ENCODE data around the gene PPP1R36. TPM values are rescaled to one million over a fixed set of nuclear protein-coding genes. Genes with fewer than 3 reads are reported as not detected.
"Not testable (repeated sequence)": the region's sequence is repeated elsewhere in the genome, so short reads cannot be mapped to it uniquely, and the experiment has no call there.

Gene PPP1R36
- total RNA-seq, 1 donor from 2014 or later: 0.82 TPM

DNA sequence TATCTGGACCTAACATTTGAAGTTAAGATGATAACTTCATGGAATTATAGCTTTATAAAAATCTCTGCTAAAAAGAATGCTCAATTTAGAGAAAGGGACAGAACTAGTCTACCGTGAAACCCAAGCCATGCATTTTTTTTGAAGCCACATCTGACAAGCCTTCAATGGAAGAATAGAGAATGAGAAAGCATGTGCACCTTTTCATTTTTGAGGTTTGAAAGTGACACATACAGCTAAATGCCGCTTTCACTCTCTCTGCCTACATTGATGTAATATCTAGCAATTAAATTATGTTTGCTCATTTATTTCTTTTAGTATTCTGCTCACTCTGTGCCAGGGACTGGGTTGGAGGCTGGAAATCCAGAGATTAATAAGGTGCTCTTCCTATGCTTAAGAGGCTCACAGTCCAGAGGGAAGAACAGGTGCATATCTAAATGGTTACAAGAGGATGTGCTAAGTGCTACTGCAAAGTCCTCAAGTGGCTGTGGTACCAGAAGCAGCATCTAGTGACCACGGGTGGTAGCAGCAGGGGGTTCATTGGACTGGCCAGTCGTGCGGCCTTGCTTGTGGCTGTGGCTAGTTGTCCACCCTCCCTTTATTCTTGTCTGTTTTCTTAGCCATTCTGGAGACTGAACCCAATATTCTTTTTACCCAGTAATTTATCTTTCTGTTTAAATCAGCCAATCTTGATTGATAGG lies 60.4 kb downstream of the PPP1R36 start:
- no peak for FAIRE-seq
- no peak for DNase-seq (ENCODE audit: low spot score in 2 of 2)

DNA sequence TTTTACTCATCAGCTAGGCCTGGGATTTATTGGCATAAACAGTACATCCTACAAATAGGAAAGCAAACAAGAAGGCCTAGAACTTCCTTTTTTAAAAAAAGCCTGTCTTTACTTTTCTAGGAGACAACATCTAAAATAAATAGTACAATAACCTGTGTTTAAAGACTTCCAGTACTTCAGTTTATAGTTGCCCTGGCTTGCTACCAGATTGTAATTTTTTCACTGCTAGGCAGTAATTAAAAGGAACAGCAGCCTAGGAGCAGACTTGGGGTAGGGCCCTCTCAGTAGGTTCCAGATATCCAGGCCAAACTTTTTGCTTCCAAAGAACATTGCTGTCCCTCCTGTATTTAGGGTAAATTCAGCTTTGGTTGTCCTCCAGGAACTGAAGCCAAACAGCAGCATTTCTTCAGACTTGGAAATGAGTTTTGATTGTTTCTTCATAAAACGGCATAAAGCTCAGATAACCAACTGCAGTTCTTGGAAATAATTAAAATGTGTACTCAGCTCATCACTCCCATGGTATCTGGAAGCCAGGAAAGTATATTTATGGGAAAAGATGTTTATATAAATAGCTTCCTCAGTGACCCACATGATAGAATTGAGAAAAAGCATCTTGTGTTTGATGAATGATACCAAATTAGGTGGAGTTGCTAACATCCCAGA lies 61.7 kb downstream of the PPP1R36 start:
- no peak for DNase-seq (ENCODE audit: low spot score in 2 of 2)
- FAIRE-seq: no peak

DNA sequence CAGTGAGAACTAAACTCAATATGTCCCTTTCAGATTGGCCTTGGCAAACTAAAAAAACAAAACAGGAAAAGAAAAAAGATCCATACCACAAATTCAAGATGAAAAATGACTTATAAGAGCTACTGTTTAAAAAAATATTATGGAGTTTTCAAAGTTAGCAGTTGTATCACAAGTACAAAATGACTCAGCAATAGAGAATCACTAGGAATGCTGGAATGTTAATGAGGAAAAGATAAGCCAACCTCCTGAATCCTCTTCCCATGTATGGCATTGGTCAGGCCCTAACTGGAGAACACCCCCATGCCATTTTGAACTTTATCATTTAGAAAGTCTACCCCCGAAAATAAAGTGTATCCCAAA lies 62.2 kb downstream of the PPP1R36 start:
- FAIRE-seq (no peak), DNase-seq (ENCODE audit: low spot score in 2 of 2) (no peak)

DNA sequence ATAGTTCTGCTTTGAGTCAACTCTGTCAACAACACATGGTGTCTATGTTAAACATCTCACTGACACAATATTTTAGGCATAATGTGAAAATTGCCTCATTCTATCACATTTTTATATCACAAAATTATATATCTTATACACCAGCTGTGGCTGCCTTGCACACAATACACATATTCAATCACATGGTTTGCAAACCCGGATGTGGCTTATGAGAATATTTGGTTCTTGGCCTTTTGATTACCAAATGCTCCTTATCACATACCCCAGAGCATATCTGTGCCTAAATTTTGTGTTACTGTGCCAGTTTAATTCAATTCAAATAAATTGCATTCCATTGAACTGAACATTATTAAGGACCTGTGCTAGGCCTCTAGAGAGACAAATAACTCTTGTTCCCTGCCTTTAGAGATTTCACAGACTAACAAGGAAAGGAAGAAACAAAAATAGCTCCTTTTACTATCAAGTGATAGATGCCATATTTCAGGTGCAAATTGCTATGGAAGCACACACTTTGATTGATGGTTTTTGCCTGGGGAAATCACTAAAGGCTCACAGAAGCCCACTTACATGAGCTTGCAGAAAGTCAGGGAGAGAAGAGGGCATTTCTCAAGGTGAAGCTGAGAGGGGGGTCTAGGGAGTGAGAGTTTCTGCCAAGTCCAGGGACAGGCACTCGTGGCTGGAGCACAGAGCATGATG lies 63.4 kb downstream of the PPP1R36 start:
- FAIRE-seq: no peak
- DNase-seq (ENCODE audit: low spot score in 2 of 2): no peak

DNA sequence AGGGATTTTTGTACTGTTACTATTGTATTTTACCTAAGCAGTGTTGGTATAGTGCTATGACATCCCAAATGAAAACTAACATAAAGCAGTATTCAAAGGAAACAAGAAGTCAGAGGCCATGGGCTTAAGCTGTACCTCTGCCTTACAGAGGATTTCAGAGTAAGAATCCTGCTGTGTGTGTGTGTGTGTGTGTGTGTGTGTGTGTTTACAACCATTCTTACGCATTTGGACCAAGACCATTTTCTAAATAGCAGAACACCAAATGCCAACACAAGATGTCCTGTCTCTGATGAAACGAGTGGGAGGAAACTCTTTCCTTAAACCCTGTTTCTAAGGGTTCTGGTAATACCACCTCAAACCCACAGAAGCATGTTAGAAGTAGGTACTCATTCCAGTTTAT lies 64.4 kb downstream of the PPP1R36 start:
- DNase-seq (ENCODE audit: low spot score in 2 of 2) (no peak), FAIRE-seq (no peak)

DNA sequence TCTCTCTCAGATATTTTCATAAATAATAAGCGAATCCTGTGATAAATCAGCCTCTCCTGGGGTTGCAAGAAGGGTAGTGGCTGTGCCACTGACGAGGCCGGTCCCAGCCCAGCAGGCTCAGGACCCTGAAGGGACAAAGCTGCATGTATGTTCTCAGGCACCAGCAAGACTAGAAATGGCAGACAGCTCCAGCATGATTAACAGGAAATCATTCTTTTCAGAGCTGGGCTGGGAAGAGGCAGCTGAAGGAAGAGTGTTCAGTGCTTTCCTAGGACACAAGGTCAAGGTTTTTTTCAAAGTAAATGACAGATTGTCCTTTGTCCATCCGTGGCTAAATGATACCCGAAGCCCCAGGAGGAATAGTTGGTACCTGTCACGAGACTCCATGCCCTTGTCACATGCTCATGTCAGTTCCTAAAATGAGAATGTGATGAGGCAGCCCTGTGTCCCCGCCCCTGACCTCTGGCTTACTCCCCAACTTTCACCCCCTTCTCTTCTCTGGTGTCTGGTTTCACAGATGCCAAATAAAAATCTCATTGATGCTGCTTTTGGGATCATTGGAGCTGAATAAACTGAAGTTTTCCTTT lies 65.1 kb downstream of the PPP1R36 start:
- no peak for DNase-seq (ENCODE audit: low spot score in 2 of 2)
- FAIRE-seq: no peak

DNA sequence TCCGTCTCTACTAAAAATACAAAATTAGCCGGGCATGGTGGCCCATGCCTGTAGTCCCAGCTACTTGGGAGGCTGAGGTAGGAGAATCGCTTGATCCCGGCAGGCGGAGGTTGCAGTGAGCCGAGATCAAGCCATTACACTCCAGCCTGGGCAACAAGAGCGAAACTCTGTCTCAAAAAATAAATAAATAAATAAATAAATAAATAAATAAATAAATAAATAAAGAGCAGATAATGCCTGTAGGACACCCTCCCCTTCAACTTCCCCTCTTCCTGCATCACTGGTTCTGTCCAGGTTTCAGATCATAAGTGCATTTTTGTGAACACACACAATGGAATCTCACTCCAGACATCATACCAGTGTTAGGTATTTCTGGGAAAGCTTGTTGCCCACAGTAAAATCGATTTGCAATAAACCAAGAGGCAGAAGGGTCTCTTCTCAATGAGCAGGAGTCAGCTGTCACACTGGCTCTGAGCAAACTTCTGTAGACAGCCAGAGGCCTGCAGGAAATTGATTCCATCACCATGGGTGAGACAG lies 68.2 kb downstream of the PPP1R36 start:
- not testable (repeated sequence) for FAIRE-seq; DNase-seq (ENCODE audit: low spot score in 2 of 2)

DNA sequence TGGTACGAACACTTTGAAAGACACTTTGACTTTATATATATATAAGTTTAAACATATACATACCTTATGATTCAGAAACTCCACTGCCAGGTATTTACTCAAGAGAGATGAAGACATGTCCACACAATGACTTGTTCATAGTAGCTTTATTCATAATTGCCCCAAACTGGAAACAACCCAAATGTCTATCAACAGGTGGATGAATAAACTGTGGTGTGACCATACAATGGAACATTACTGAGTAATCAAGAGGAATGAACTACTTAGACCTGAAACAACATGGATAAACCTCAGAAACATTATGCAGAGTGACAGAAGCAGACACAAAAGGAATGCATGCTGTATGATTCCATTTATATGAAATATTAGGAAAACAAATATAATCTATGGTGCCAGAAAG lies 71.1 kb downstream of the PPP1R36 start:
- FAIRE-seq: no peak

DNA sequence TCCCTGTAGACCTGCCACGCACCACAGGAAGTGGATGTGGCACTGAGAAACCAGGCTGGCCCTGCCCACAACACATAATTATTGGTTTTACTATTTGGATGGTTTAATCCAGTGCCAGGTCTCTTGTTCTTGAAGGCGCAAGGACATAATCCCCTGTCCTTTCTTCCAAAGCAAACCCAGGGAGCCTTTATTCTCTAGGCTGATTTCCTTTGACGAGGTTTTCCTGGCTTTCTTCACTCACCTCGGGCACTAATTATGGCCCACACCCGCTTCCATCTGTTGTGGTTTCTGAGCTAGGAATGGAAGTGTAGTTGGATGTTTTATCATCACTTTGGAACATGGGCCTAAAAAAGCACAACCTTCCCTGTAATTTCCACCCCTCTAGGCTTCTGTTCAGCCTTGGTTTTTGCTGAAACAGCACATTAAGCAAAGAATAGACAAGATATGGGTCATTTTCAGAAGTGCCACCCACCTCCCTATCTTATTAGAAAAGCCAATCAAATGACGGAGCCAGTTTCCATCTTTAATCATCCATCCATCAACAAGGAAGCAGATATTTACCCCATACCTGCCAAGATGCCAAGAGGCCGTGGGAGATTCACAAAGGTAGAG lies 73.9 kb downstream of the PPP1R36 start:
- FAIRE-seq (no peak), DNase-seq (ENCODE audit: low spot score in 2 of 2) (no peak)

More for the DNA sequence above, 71.1 kb downstream of the PPP1R36 start:
- DNase-seq (ENCODE audit: low spot score in 2 of 2): no peak

DNA sequence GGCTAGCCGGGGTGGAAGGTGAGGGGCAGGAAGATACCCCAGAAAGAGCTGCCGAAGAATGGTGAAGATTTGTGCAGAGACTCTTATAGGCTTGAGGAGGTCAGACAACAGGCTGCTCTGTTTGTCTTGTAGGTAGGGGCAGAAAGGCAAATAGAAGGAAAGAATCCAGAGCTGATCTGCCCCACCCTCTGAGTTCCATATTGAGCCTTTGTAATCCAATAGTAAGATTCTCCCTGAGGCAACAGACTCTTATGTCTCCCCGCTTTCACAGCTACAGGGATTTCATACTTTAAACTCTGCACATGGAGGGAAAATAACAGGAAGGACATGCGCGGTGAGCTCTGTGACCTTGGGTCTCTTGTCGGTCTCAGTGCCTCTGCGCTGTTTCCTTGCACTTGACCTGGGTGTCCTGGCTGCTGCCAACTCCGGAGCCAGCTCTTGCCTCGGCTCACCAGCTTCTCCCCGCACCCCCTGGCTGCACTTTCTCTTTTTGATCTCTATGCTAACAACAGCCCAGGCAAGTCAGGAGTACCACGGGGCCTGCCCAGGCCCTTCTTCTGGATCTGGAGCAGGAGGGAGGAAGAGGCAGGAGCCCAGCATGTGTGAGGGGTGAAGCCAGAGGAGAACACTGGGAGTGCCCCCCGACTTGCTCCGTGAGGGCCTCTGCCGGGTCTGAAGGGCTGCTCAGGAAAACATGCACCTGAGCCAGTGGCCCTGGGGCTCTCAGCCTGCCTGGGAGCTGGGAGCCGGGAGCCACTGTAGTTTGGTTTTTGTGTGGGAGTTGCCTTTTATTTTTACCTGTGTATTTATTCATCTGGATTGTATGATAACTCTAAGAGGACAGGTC lies 75.8 kb downstream of the PPP1R36 start:
- no peak for FAIRE-seq
- no peak for DNase-seq (ENCODE audit: low spot score in 2 of 2)

DNA sequence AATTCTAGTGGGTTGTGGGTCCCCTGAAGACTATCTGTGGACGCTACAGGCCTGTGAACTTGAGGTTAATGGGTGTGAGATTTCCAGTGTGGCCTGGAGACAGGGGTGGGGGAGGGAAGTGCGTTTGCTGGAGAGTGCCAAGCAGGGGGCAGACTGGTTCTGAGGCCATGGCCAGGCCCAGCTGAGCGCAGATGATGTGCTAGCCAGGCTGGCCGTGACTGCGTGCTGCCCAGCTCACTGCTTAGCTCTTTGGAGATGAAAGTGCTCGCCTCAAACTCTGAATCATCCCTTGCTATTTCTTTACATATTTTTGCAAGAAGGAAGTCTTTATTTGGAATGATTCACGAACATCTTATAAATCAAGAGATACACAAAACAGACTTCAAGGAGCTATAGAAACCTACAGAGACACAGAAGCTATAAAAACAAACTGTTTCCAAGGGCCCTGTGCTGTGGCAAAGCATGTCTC lies 79.2 kb downstream of the PPP1R36 start:
- no peak for FAIRE-seq
- peak; percentile 26 to 49 for DNase-seq (ENCODE audit: low spot score in 2 of 2)

DNA sequence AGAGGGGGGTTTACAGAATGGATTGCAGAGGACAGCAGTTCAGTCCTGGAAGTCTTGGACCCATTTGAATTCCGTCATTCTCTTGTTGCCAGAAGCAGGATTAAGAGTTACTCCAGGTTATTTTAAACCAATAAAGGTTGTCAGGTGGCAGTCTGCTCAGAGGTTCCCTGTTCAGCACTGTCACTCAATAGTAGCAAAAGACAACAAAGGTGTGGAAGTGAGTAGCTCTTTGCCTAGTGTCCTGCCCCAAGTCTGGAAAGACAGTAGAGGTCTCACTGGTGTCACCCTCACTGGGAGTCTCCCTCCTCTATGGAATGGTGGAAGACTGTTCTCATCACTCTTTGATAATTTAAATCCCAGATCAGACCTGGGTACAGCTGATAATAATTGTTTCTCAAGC lies 81.0 kb downstream of the PPP1R36 start:
- DNase-seq (ENCODE audit: low spot score in 2 of 2) (no peak), FAIRE-seq (no peak)

DNA sequence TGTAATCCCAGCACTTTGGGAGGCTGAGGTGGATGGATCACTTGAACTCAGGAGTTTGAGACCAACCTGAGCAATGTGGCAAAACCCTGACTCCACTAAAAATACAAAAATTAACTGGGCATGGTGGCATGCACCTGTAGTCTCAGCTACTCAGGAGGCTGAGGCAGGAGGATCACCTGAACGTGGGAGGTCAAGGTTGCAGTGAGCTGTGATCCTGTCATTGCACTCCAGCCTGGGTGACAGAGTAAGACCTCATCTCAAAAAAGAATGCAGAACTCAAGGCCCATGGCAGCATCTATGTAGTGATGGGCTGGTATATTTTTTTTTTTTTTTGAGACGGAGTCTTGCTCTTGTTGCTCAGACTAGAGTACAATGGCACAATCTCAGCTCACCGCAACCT lies 81.5 kb downstream of the PPP1R36 start:
- not testable (repeated sequence) for FAIRE-seq; DNase-seq (ENCODE audit: low spot score in 2 of 2)

DNA sequence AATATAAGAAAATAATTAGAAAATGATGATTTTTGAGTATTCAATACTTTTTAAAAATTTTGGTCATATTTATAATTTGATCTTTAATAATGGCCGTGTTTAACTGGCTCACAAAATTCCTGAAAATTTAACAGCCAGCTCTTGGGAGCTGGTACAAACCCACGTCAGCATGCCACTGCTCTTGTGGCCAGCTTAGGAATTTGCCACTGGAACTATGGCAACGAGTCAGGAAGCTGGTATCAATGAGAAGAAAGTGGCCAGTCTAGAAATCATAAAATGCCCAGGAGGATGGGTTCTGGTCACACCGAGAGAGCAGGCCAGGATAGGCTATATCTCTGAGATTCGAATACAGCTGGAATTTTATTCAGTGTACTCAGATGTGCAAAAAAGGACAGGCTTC lies 82.3 kb downstream of the PPP1R36 start:
- FAIRE-seq (peak; percentile 70), DNase-seq (ENCODE audit: low spot score in 2 of 2) (no peak)

DNA sequence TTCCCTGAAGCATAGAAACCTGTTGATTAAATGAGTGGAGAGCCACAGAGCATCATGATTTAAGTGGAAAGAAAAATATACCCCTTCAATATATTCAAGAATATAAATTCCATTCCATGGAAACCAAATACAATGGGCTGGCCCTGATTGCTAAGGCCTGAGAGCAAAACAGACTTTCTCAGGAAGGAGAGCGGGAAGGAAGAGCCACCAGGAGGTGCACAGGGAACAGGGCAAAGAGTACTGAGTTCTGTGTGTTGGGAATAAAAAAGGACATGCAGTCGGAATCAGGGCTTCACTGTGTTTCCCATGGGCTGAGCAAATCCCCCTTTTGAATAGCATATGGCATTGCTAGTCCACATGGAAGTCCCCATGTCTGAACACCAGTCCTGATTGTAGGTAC lies 84.8 kb downstream of the PPP1R36 start:
- FAIRE-seq (no peak), DNase-seq (ENCODE audit: low spot score in 2 of 2) (no peak)

DNA sequence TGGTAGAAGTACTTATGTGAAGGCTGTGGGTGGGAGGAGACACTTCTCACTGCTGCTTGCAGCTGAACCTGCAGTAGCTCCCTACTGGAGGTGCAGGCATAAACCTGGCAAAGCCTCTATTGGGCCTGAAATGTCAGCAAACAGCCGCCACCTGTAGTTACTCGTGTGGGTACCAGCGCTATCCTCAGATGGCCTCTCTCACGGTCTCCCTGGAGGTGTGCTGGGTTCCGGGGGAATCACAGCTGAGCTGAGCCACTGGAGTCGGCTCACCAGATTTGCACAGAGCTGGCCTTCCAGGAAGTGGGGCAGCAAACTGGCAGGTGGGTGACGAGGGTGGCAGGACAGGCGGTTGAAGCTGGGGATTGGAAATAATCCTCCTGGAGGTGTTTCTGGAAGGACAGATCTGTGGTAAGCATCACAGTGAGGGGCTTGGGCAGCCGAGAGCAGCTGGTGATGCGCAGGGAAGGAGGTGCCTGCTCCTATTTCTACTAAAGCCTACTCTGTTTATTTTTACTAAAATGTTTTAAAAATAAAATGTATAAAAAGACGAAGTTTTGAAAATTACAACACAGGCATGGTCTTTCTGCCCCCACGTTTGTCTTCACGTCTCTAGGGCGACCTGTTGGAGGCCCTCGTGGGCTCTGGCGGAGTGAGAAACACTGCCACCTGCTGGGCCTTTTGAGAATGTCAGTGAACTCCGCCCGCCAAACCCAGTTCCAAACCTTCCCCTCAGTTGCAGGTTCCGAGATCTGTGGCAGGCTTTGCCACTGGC lies 86.6 kb downstream of the PPP1R36 start:
- DNase-seq (ENCODE audit: low spot score in 2 of 2) (peak; percentile 62 to 70), FAIRE-seq (no peak)

DNA sequence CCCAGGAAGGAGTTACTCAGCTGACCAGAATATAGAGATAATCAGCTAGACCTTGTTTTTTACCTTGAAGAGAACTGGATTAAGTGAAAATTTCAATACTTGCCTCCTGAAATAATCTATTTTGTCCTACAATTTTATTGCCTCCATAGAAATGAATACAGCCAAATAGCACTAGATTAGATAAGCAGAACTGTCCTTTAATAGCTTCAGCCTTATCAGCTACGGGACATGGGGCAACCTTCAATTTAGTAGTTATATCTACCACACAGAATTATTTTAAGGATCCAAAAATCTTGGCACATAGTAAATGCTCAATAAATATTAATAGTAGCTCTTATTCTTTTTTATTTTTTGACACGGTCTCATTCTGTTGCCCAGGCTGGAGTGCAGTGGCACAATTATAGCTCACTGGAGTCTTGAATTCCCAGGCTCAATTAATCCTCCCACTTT lies 87.2 kb downstream of the PPP1R36 start:
- no peak for FAIRE-seq
- DNase-seq (ENCODE audit: low spot score in 2 of 2): no peak

DNA sequence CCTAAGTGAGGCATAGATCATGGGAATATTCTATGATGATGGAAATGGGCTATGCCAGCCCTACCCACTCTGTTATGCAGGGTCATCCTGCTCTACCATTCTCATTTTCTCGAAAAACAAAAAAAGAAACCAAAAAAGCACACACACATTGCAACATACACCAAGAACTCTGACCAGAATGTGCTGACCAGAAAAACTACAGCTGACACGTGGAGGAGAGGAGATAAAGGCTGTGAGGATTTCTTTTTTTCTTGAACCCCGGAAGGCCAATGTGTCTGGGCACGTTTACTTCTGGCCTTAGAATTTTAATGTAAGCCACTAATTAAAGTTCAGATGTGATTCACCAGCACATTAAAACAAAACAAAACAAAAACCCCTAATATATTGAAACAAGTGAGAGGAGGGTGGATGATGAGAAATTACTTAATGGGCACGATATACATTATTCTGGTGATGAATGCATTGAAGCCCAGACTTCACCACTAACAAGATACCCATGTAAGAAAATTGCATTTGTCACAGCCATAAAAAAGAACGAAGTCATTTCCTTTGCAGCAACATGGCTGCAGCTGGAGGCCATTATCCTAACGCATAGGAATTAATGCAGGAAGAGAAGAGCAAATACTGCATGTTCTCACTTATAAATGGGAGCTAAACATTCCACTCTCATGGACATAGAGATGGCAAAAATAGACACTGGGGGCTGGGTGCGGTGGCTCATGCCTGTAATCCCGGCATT lies 88.1 kb downstream of the PPP1R36 start:
- no peak for FAIRE-seq
- no peak for DNase-seq (ENCODE audit: low spot score in 2 of 2)
